HG02981 (cell line): ENCODE results near the gene CEP104.

Experiments used
- ATAC-seq: cut with Tn5 transposase; IDR thresholded peaks from one replicate; pipeline ENCODE4 v1.9.1; 2021; ENCODE audit warnings: mild to moderate bottlenecking, moderate library complexity; ENCODE audit not compliant: unreplicated experiment

CEP104 gene

GRCh38 chr1:3856923-3857790 lies at the start of gene CEP104, which contains the start of gene DFFB:
Gene CEP104 (minus strand): TSS chr1:3857211. CDS start chr1:3852407, 4,804 bp downstream.
Gene DFFB (plus strand): TSS chr1:3857476. CDS start chr1:3857604, 128 bp downstream.
- ATAC-seq: peak; percentile 96

- ATAC-seq: no peak
Observed at GRCh38 chr1:3906672-3907020, 49.6 kb upstream of the CEP104 start.

GRCh38 chr1:3905953-3906671 lies 49.1 kb upstream of the CEP104 start:
- ATAC-seq: no peak

- ATAC-seq: no peak
Observed at GRCh38 chr1:3905266-3905952, 48.4 kb upstream of the CEP104 start.

- no peak for ATAC-seq
Observed at GRCh38 chr1:3904843-3905185, 47.8 kb upstream of the CEP104 start.

GRCh38 chr1:3904006-3904842 lies 47.2 kb upstream of the CEP104 start:
- ATAC-seq: no peak

GRCh38 chr1:3903141-3904005 lies 46.4 kb upstream of the CEP104 start:
- no peak for ATAC-seq

- ATAC-seq: no peak
Observed at GRCh38 chr1:3902571-3903091, 45.6 kb upstream of the CEP104 start.

GRCh38 chr1:3902111-3902511 lies 45.1 kb upstream of the CEP104 start:
- ATAC-seq: no peak

GRCh38 chr1:3900969-3901529 lies 44.0 kb upstream of the CEP104 start:
- ATAC-seq: peak; percentile 60

- peak; percentile 71 for ATAC-seq
Observed at GRCh38 chr1:3900150-3900968, 43.3 kb upstream of the CEP104 start, which contains the start of gene C1orf174. Gene C1orf174 (minus strand): TSS chr1:3900272. CDS start chr1:3900186, 86 bp downstream.

- ATAC-seq: peak; percentile 4
Observed at GRCh38 chr1:3899754-3900149, 42.7 kb upstream of the CEP104 start.

GRCh38 chr1:3898994-3899753 lies 42.2 kb upstream of the CEP104 start:
- ATAC-seq: no peak

GRCh38 chr1:3898475-3898735 lies 41.4 kb upstream of the CEP104 start:
- ATAC-seq: no peak

GRCh38 chr1:3896396-3897000 lies 39.5 kb upstream of the CEP104 start:
- ATAC-seq: no peak

- ATAC-seq: no peak
Observed at GRCh38 chr1:3895951-3896325, 38.9 kb upstream of the CEP104 start.

GRCh38 chr1:3895279-3895950 lies 38.4 kb upstream of the CEP104 start:
- no peak for ATAC-seq
